Measurements from ENCODE around the gene GTF2H1.
A peak's percentile ranks its signal among the peaks of the same experiment; 100 is the strongest.
"Not testable (repeated sequence)": the region's sequence is repeated elsewhere in the genome, so short reads cannot be mapped to it uniquely, and the experiment has no call there.

Gene GTF2H1

GRCh38 chr11:18310800-18311340, 11.5 kb upstream of the GTF2H1 start:
- Histone ChIP-seq H3K4me3 (ENCODE audit: low read length) (no peak overlapping the region), H3K9me3 (ENCODE audit: low read length) (no peaks in the 10 kb centered on the region), H3K36me3 (ENCODE audit: insufficient read depth, low read length) (peaks cover 51% of the 10 kb centered on the region), H2AFZ (ENCODE audit: low read depth, low read length) (no peak overlapping the region), H3K27me3 (ENCODE audit: insufficient read depth, low read length) (no peaks in the 10 kb centered on the region), H3K4me1 (ENCODE audit: insufficient read depth, low read length) (peaks cover 11% of the 10 kb centered on the region)

- Histone ChIP-seq H3K36me3 (ENCODE audit: insufficient read depth, low read length) (peaks cover 44% of the 10 kb centered on the region), H3K4me1 (ENCODE audit: insufficient read depth, low read length) (peaks cover 11% of the 10 kb centered on the region), H3K27me3 (ENCODE audit: insufficient read depth, low read length) (no peaks in the 10 kb centered on the region), H2AFZ (ENCODE audit: low read depth, low read length) (no peak overlapping the region), H3K9me3 (ENCODE audit: low read length) (no peaks in the 10 kb centered on the region), H3K4me3 (ENCODE audit: low read length) (no peak overlapping the region)
These were observed 10.4 kb upstream of the GTF2H1 start for GRCh38 chr11:18312012-18312411.

GRCh38 chr11:18312663-18313420, 9.5 kb upstream of the GTF2H1 start:
- Histone ChIP-seq H3K36me3 (ENCODE audit: insufficient read depth, low read length) (peaks cover 38% of the 10 kb centered on the region), H2AFZ (ENCODE audit: low read depth, low read length) (no peak overlapping the region), H3K4me1 (ENCODE audit: insufficient read depth, low read length) (peaks cover 11% of the 10 kb centered on the region), H3K9me3 (ENCODE audit: low read length) (no peaks in the 10 kb centered on the region), H3K4me3 (ENCODE audit: low read length) (no peak overlapping the region), H3K27me3 (ENCODE audit: insufficient read depth, low read length) (no peaks in the 10 kb centered on the region)

- H3K27me3 ChIP-seq (ENCODE audit: insufficient read depth, low read length): no peaks in the 10 kb centered on the region
- peaks cover 25% of the 10 kb centered on the region for H3K36me3 ChIP-seq (ENCODE audit: insufficient read depth, low read length)
- no peak overlapping the region for H3K4me3 ChIP-seq (ENCODE audit: low read length)
- no peaks in the 10 kb centered on the region for H3K9me3 ChIP-seq (ENCODE audit: low read length)
- H2AFZ ChIP-seq (ENCODE audit: low read depth, low read length): no peak overlapping the region
- peaks cover 11% of the 10 kb centered on the region for H3K4me1 ChIP-seq (ENCODE audit: insufficient read depth, low read length)
These were observed 8.2 kb upstream of the GTF2H1 start for GRCh38 chr11:18313965-18314763.

- peaks cover 11% of the 10 kb centered on the region for H3K4me1 ChIP-seq (ENCODE audit: insufficient read depth, low read length)
- peaks cover 17% of the 10 kb centered on the region for H3K36me3 ChIP-seq (ENCODE audit: insufficient read depth, low read length)
- no peak overlapping the region for H2AFZ ChIP-seq (ENCODE audit: low read depth, low read length)
- H3K4me3 ChIP-seq (ENCODE audit: low read length): no peak overlapping the region
- no peaks in the 10 kb centered on the region for H3K9me3 ChIP-seq (ENCODE audit: low read length)
- no peaks in the 10 kb centered on the region for H3K27me3 ChIP-seq (ENCODE audit: insufficient read depth, low read length)
These were observed 7.4 kb upstream of the GTF2H1 start for GRCh38 chr11:18314784-18315523.

- Histone ChIP-seq H3K9me3 (ENCODE audit: low read length) (no peaks in the 10 kb centered on the region), H3K4me1 (ENCODE audit: insufficient read depth, low read length) (peaks cover 20% of the 10 kb centered on the region), H3K4me3 (ENCODE audit: low read length) (no peak overlapping the region), H3K36me3 (ENCODE audit: insufficient read depth, low read length) (peaks cover 8% of the 10 kb centered on the region), H3K27me3 (ENCODE audit: insufficient read depth, low read length) (no peaks in the 10 kb centered on the region), H2AFZ (ENCODE audit: low read depth, low read length) (no peak overlapping the region)
These were observed 6.5 kb upstream of the GTF2H1 start for GRCh38 chr11:18315893-18316292.

- Histone ChIP-seq H3K9me3 (ENCODE audit: low read length) (no peaks in the 10 kb centered on the region), H3K4me1 (ENCODE audit: insufficient read depth, low read length) (peaks cover 22% of the 10 kb centered on the region), H3K27me3 (ENCODE audit: insufficient read depth, low read length) (no peaks in the 10 kb centered on the region), H2AFZ (ENCODE audit: low read depth, low read length) (no peak overlapping the region), H3K36me3 (ENCODE audit: insufficient read depth, low read length) (peaks cover 5% of the 10 kb centered on the region), H3K4me3 (ENCODE audit: low read length) (no peak overlapping the region)
These were observed 4.8 kb upstream of the GTF2H1 start for GRCh38 chr11:18317551-18317950.

GRCh38 chr11:18319914-18320313, 2.5 kb upstream of the GTF2H1 start:
- H3K4me3 ChIP-seq (ENCODE audit: low read length): peak overlapping the region; percentile 93
- peaks cover 8% of the 10 kb centered on the region for H3K36me3 ChIP-seq (ENCODE audit: insufficient read depth, low read length)
- no peaks in the 10 kb centered on the region for H3K9me3 ChIP-seq (ENCODE audit: low read length)
- H2AFZ ChIP-seq (ENCODE audit: low read depth, low read length): no peak overlapping the region
- peaks cover 34% of the 10 kb centered on the region for H3K4me1 ChIP-seq (ENCODE audit: insufficient read depth, low read length)
- H3K27me3 ChIP-seq (ENCODE audit: insufficient read depth, low read length): no peaks in the 10 kb centered on the region

- Histone ChIP-seq H3K27me3 (ENCODE audit: insufficient read depth, low read length) (no peaks in the 10 kb centered on the region), H3K9me3 (ENCODE audit: low read length) (no peaks in the 10 kb centered on the region), H3K4me1 (ENCODE audit: insufficient read depth, low read length) (peaks cover 34% of the 10 kb centered on the region), H3K4me3 (ENCODE audit: low read length) (peak overlapping the region; percentile 93), H3K36me3 (ENCODE audit: insufficient read depth, low read length) (peaks cover 14% of the 10 kb centered on the region), H2AFZ (ENCODE audit: low read depth, low read length) (no peak overlapping the region)
These were observed 1.8 kb upstream of the GTF2H1 start for GRCh38 chr11:18320617-18321016.

- Histone ChIP-seq H3K36me3 (ENCODE audit: insufficient read depth, low read length) (peaks cover 21% of the 10 kb centered on the region), H2AFZ (ENCODE audit: low read depth, low read length) (peak overlapping the region; percentile 79), H3K4me1 (ENCODE audit: insufficient read depth, low read length) (peaks cover 34% of the 10 kb centered on the region), H3K4me3 (ENCODE audit: low read length) (peak overlapping the region; percentile 93), H3K27me3 (ENCODE audit: insufficient read depth, low read length) (no peaks in the 10 kb centered on the region), H3K9me3 (ENCODE audit: low read length) (no peaks in the 10 kb centered on the region)
These were observed 794 bp upstream of the GTF2H1 start for GRCh38 chr11:18321578-18321968.

- Histone ChIP-seq H2AFZ (ENCODE audit: low read depth, low read length) (no peak overlapping the region), H3K4me1 (ENCODE audit: insufficient read depth, low read length) (peaks cover 34% of the 10 kb centered on the region), H3K4me3 (ENCODE audit: low read length) (peak overlapping the region; percentile 93), H3K9me3 (ENCODE audit: low read length) (no peaks in the 10 kb centered on the region), H3K27me3 (ENCODE audit: insufficient read depth, low read length) (no peaks in the 10 kb centered on the region), H3K36me3 (ENCODE audit: insufficient read depth, low read length) (peaks cover 24% of the 10 kb centered on the region)
These were observed 627 bp downstream of the GTF2H1 start for GRCh38 chr11:18322818-18323570.

GRCh38 chr11:18323881-18324280, 1.5 kb downstream of the GTF2H1 start:
- H3K27me3 ChIP-seq (ENCODE audit: insufficient read depth, low read length); H3K9me3 ChIP-seq (ENCODE audit: low read length); H2AFZ ChIP-seq (ENCODE audit: low read depth, low read length): not testable (repeated sequence)
- peaks cover 34% of the 10 kb centered on the region for H3K4me1 ChIP-seq (ENCODE audit: insufficient read depth, low read length)
- H3K4me3 ChIP-seq (ENCODE audit: low read length): peak overlapping the region; percentile 93
- peaks cover 25% of the 10 kb centered on the region for H3K36me3 ChIP-seq (ENCODE audit: insufficient read depth, low read length)

Measured in neuron (in vitro differentiated cells).